IPS-11a (cell line): ENCODE data around the gene SLC38A3.
"Not testable (repeated sequence)": the region's sequence is repeated elsewhere in the genome, so short reads cannot be mapped to it uniquely, and the experiment has no call there.

Source experiments
- H3K4me3 ChIP-seq: one replicate; pipeline ENCODE4 v1.5.1; 2013; ENCODE audit warnings: low read depth, low read length, control low read depth

The SLC38A3 gene

GRCh38 chr3:50208677-50209344, 3.7 kb downstream of the SLC38A3 start:
- H3K4me3 ChIP-seq = no peak overlapping the region

GRCh38 chr3:50210176-50210509, 5.1 kb downstream of the SLC38A3 start:
- H3K4me3 ChIP-seq = no peak overlapping the region

GRCh38 chr3:50210510-50211367, 5.7 kb downstream of the SLC38A3 start:
- H3K4me3 ChIP-seq = no peak overlapping the region

- not testable (repeated sequence) for H3K4me3 ChIP-seq
These were observed 6.3 kb downstream of the SLC38A3 start for GRCh38 chr3:50211368-50211717.

GRCh38 chr3:50211930-50212329, 6.9 kb downstream of the SLC38A3 start:
- no peak overlapping the region for H3K4me3 ChIP-seq

GRCh38 chr3:50212502-50212901, 7.4 kb downstream of the SLC38A3 start:
- H3K4me3 ChIP-seq = no peak overlapping the region

- no peak overlapping the region for H3K4me3 ChIP-seq
These were observed 7.9 kb downstream of the SLC38A3 start for GRCh38 chr3:50212971-50213370.

- no peak overlapping the region for H3K4me3 ChIP-seq
These were observed 8.3 kb downstream of the SLC38A3 start for GRCh38 chr3:50213373-50213772.

- H3K4me3 ChIP-seq = no peak overlapping the region
These were observed 9.8 kb downstream of the SLC38A3 start for GRCh38 chr3:50214824-50215223.

- no peak overlapping the region for H3K4me3 ChIP-seq
These were observed 10.5 kb downstream of the SLC38A3 start for GRCh38 chr3:50215529-50215928.

- H3K4me3 ChIP-seq = no peak overlapping the region
These were observed 12.6 kb downstream of the SLC38A3 start for GRCh38 chr3:50217681-50218080.

- no peak overlapping the region for H3K4me3 ChIP-seq
These were observed 13.4 kb downstream of the SLC38A3 start for GRCh38 chr3:50218448-50218847.

- no peak overlapping the region for H3K4me3 ChIP-seq
These were observed 14.2 kb downstream of the SLC38A3 start for GRCh38 chr3:50219285-50219684.

GRCh38 chr3:50220109-50220508, 15.0 kb downstream of the SLC38A3 start:
- H3K4me3 ChIP-seq = no peak overlapping the region

GRCh38 chr3:50221051-50221410, 16.0 kb downstream of the SLC38A3 start:
- no peak overlapping the region for H3K4me3 ChIP-seq

GRCh38 chr3:50221411-50222168, 16.5 kb downstream of the SLC38A3 start:
- no peak overlapping the region for H3K4me3 ChIP-seq

GRCh38 chr3:50222169-50222528, 17.1 kb downstream of the SLC38A3 start:
- H3K4me3 ChIP-seq = no peak overlapping the region

- no peak overlapping the region for H3K4me3 ChIP-seq
These were observed 19.6 kb downstream of the SLC38A3 start for GRCh38 chr3:50224639-50225038.

- peak overlapping the region; percentile 28 for H3K4me3 ChIP-seq
These were observed 21.9 kb downstream of the SLC38A3 start for GRCh38 chr3:50226888-50227389.

- peak overlapping the region; percentile 72 for H3K4me3 ChIP-seq
These were observed 22.5 kb downstream of the SLC38A3 start for GRCh38 chr3:50227390-50228183.

GRCh38 chr3:50228184-50228763, 23.2 kb downstream of the SLC38A3 start:
- H3K4me3 ChIP-seq = peak overlapping the region; percentile 72
